H1 (cell line): Measurements from ENCODE around the gene PTPRR. TPM values are rescaled to one million over a fixed set of nuclear protein-coding genes. Genes with fewer than 3 reads are reported as not detected.
A peak's percentile ranks its signal among the peaks of the same experiment; 100 is the strongest.

Source experiments
- CTCF ChIA-PET: fragments of 300-600 bp; sonication (Branson Sonifier 250); formaldehyde crosslinking; loops from one replicate; lab custom pipeline; 2021; ENCODE audit not compliant: partially characterized antibody; lab: Charles Lee
- POLR2A ChIA-PET: fragments of 300-600 bp; sonication (Branson Sonifier 250); formaldehyde crosslinking; loops from one replicate; lab custom pipeline; 2021; ENCODE audit warnings: inconsistent platforms; ENCODE audit not compliant: partially characterized antibody; lab: Charles Lee
- DNase-seq, 2 experiments: peaks; one replicate each; pipeline versions ENCODE4 v3.0.0 to v3.0.0-alpha.2; 2010 to 2022; ENCODE audit warnings: low spot score in 2 of 2, low read depth in 1 of 2, mixed read lengths in 1 of 2
- FAIRE-seq: peaks from 2 replicates; lab custom pipeline; 2011; peaks lifted over from hg19 to GRCh38; lab: Jason Lieb, UNC
- H2AFZ ChIP-seq: 2 replicates; pipeline ENCODE4 v1.8.1; 2012; ENCODE audit warnings: low read length, inconsistent platforms
- H2AK5ac ChIP-seq: 2 replicates; pipeline ENCODE4 v1.6.1; 2013; ENCODE audit warnings: low read depth, low read length
- H2BK120ac ChIP-seq: replicated peaks from 2 replicates; pipeline ENCODE3; 2013; ENCODE audit warnings: low read depth, low read length, inconsistent platforms
- H2BK12ac ChIP-seq: 2 replicates; pipeline ENCODE4 v1.6.1; 2013; ENCODE audit warnings: low read depth, low read length
- H2BK15ac ChIP-seq: 2 replicates; pipeline ENCODE4 v1.6.1; 2013; ENCODE audit warnings: low read length
- H2BK20ac ChIP-seq: 2 replicates; pipeline ENCODE4 v1.6.1; 2013; ENCODE audit warnings: low read length
- H2BK5ac ChIP-seq: 2 replicates; pipeline ENCODE4 v1.6.1; 2013; ENCODE audit warnings: low read depth, low read length
- H3K14ac ChIP-seq: 2 replicates; pipeline ENCODE4 v1.6.1; 2013; ENCODE audit warnings: inconsistent platforms; ENCODE audit not compliant: insufficient read length
- H3K18ac ChIP-seq: 2 replicates; pipeline ENCODE4 v1.6.1; 2013; ENCODE audit warnings: low read length; ENCODE audit errors: extremely low read depth
- H3K23ac ChIP-seq: 2 replicates; pipeline ENCODE4 v1.6.1; 2013; ENCODE audit warnings: inconsistent platforms; ENCODE audit not compliant: insufficient read length
- H3K23me2 ChIP-seq: 2 replicates; pipeline ENCODE4 v1.6.1; 2013; ENCODE audit warnings: low read depth, low read length
- H3K27ac ChIP-seq: 2 replicates; pipeline ENCODE4 v1.6.1; 2011; ENCODE audit warnings: low read depth, low read length, inconsistent platforms
- H3K27me3 ChIP-seq, 4 experiments: replicated peaks in 1 of 4; 1 replicate in 1 of 4; 2 replicates in 3 of 4; pipeline versions ENCODE4 v1.6.1 to v1.8.1; 2011 to 2013; ENCODE audit warnings: low read length in 3 of 4, mild to moderate bottlenecking in 3 of 4, inconsistent platforms in 2 of 4, mixed read lengths in 2 of 4, moderate library complexity in 1 of 4; ENCODE audit not compliant: control insufficient read depth in 3 of 4, insufficient read depth in 3 of 4; ENCODE audit errors: extremely low read depth in 1 of 4
- H3K36me3 ChIP-seq, 4 experiments: 2 replicates each; pipeline versions ENCODE4 v1.6.1 to v1.8.1; 2011 to 2013; ENCODE audit warnings: mild to moderate bottlenecking in 4 of 4, low read length in 3 of 4, moderate library complexity in 2 of 4, control low read depth in 1 of 4, inconsistent platforms in 1 of 4; ENCODE audit not compliant: insufficient read depth in 4 of 4, control insufficient read depth in 2 of 4
- H3K4ac ChIP-seq: replicated peaks from 2 replicates; pipeline ENCODE3; 2013; ENCODE audit warnings: low read length, low read depth, mixed read lengths, inconsistent platforms; ENCODE audit not compliant: insufficient read length
- H3K4me1 ChIP-seq, 4 experiments: replicated peaks in 1 of 4; 1 replicate in 1 of 4; 2 replicates in 3 of 4; pipeline versions ENCODE4 v1.6.1 to v1.8.1; 2011 to 2013; ENCODE audit warnings: low read length in 3 of 4, inconsistent platforms in 2 of 4, mixed read lengths in 1 of 4; ENCODE audit not compliant: insufficient read depth in 4 of 4, control insufficient read depth in 3 of 4
- H3K4me2 ChIP-seq, 2 experiments: 2 replicates each; pipeline versions ENCODE4 v1.6.1 to v1.8.1; 2011 to 2013; ENCODE audit warnings: low read depth in 2 of 2, low read length in 2 of 2, control low read depth in 1 of 2, inconsistent platforms in 1 of 2, mild to moderate bottlenecking in 1 of 2; ENCODE audit not compliant: insufficient read depth in 1 of 2
- H3K4me3 ChIP-seq, 4 experiments: fragments of 200-600, 300-600 bp in 1 of 4; sonication (generic), shearing (Covaris generic), sonication (Bioruptor Twin) in 1 of 4; 2 replicates each; pipeline versions ENCODE4 v1.5.1 to v1.8.1; 2011 to 2016; ENCODE audit warnings: low read length in 4 of 4, low read depth in 3 of 4, control low read depth in 2 of 4, inconsistent platforms in 2 of 4, mild to moderate bottlenecking in 2 of 4, mixed read lengths in 1 of 4, moderate library complexity in 1 of 4; ENCODE audit not compliant: insufficient read depth in 2 of 4; ENCODE audit errors: extremely low read depth in 1 of 4
- H3K56ac ChIP-seq: replicated peaks from 2 replicates; pipeline ENCODE3; 2013; ENCODE audit warnings: low read depth, mild to moderate bottlenecking, mixed read lengths, low read length, inconsistent platforms; ENCODE audit not compliant: insufficient read length
- H3K79me1 ChIP-seq: 2 replicates; pipeline ENCODE4 v1.6.1; 2013; ENCODE audit warnings: low read depth, low read length, control low read depth
- H3K79me2 ChIP-seq, 2 experiments: 2 replicates each; pipeline versions ENCODE4 v1.6.1 to v1.8.1; 2012 to 2013; ENCODE audit warnings: low read length in 2 of 2, mild to moderate bottlenecking in 2 of 2, inconsistent platforms in 1 of 2; ENCODE audit not compliant: insufficient read depth in 2 of 2, control insufficient read depth in 1 of 2
- H3K9ac ChIP-seq, 4 experiments: replicated peaks in 1 of 4; 1 replicate in 1 of 4; 2 replicates in 3 of 4; pipeline versions ENCODE4 v1.6.1 to v1.8.1; 2011 to 2013; ENCODE audit warnings: low read depth in 3 of 4, low read length in 3 of 4, control low read depth in 2 of 4, mild to moderate bottlenecking in 2 of 4, moderate library complexity in 2 of 4, inconsistent platforms in 1 of 4; ENCODE audit errors: extremely low read depth in 1 of 4
- H3K9me3 ChIP-seq, 2 experiments: 2 replicates each; pipeline versions ENCODE4 v1.6.1 to v1.8.1; 2012 to 2013; ENCODE audit warnings: mild to moderate bottlenecking in 2 of 2, moderate library complexity in 2 of 2, control low read depth in 1 of 2, inconsistent platforms in 1 of 2, low read depth in 1 of 2, low read length in 1 of 2, mixed read lengths in 1 of 2; ENCODE audit not compliant: insufficient read depth in 2 of 2
- H4K20me1 ChIP-seq, 2 experiments: replicated peaks in 1 of 2; 2 replicates each; pipeline versions ENCODE3 to v1.8.1; 2011 to 2013; ENCODE audit warnings: inconsistent platforms in 2 of 2, low read length in 2 of 2, mild to moderate bottlenecking in 1 of 2; ENCODE audit not compliant: insufficient read depth in 2 of 2, control insufficient read depth in 1 of 2
- H4K5ac ChIP-seq: 2 replicates; pipeline ENCODE4 v1.6.1; 2013; ENCODE audit warnings: low read length, low read depth, mixed read lengths, inconsistent platforms; ENCODE audit not compliant: insufficient read length
- H4K8ac ChIP-seq: 2 replicates; pipeline ENCODE4 v1.8.0; 2013; ENCODE audit warnings: mild to moderate bottlenecking, moderate library complexity, low read length, inconsistent platforms; ENCODE audit not compliant: insufficient read depth; ENCODE audit errors: extremely low read depth
- H4K91ac ChIP-seq: replicated peaks from 2 replicates; pipeline ENCODE3; 2013; ENCODE audit warnings: low read length, mixed read lengths, inconsistent platforms; ENCODE audit not compliant: insufficient read length
- ATF2 ChIP-seq: IDR thresholded peaks from 2 replicates; pipeline ENCODE4 v1.6.1; 2012; ENCODE audit warnings: low read length, inconsistent platforms
- CHD2 ChIP-seq: IDR thresholded peaks from 2 replicates; pipeline ENCODE4 v1.6.1; 2012; ENCODE audit warnings: low read length, improper control_type of control experiment
- EP300 ChIP-seq, 2 experiments: IDR thresholded peaks; 1 replicate in 1 of 2; 2 replicates in 1 of 2; pipeline ENCODE4 v1.6.1; 2011 to 2012; ENCODE audit warnings: low read depth in 2 of 2, low read length in 2 of 2, mild to moderate bottlenecking in 2 of 2, borderline replicate concordance in 1 of 2, inconsistent platforms in 1 of 2, moderate library complexity in 1 of 2
- FOSL1 ChIP-seq: IDR thresholded peaks from 2 replicates; pipeline ENCODE4 v1.6.1; 2011; ENCODE audit warnings: mild to moderate bottlenecking, low read depth, low read length, moderate library complexity; ENCODE audit not compliant: insufficient read depth
- GABPA ChIP-seq: IDR thresholded peaks from 2 replicates; pipeline ENCODE4 v1.6.1; 2011; ENCODE audit warnings: mild to moderate bottlenecking, low read length, moderate library complexity, borderline replicate concordance; ENCODE audit not compliant: insufficient read depth
- POU5F1 ChIP-seq: IDR thresholded peaks from 2 replicates; pipeline ENCODE4 v1.6.1; 2011; ENCODE audit warnings: low read depth, mild to moderate bottlenecking, low read length, moderate library complexity
- SAP30 ChIP-seq: fragments of 300-600 bp; sonication (generic); IDR thresholded peaks from 2 replicates; pipeline ENCODE4 v1.7.1; 2012; ENCODE audit warnings: low read length, moderate library complexity, mild to moderate bottlenecking, inconsistent platforms; ENCODE audit not compliant: insufficient read depth, insufficient replicate concordance
- SIX5 ChIP-seq: IDR thresholded peaks from 2 replicates; pipeline ENCODE4 v1.6.1; 2011; ENCODE audit warnings: mild to moderate bottlenecking, low read depth, low read length
- TCF12 ChIP-seq: IDR thresholded peaks from 2 replicates; pipeline ENCODE4 v1.6.1; 2011; ENCODE audit warnings: low read depth, mild to moderate bottlenecking, low read length
- USF2 ChIP-seq: IDR thresholded peaks from 2 replicates; pipeline ENCODE4 v1.6.1; 2011; ENCODE audit warnings: low read length, improper control_type of control experiment
- YY1 ChIP-seq: IDR thresholded peaks from 2 replicates; pipeline ENCODE4 v1.6.1; 2011; ENCODE audit warnings: low read depth, mild to moderate bottlenecking, low read length
- WGBS, 2 experiments: shearing (Covaris generic) in 1 of 2; methylation state at CpG; one replicate each; pipeline versions ENCODE4 v1.1.6 to v1.1.7; 2013 to 2015; ENCODE audit warnings: low lambda C conversion rate in 2 of 2, mixed read lengths in 2 of 2, inconsistent platforms in 1 of 2, low coverage in 1 of 2, missing lambda C conversion rate in 1 of 2; ENCODE audit not compliant: insufficient replicate concordance in 2 of 2, insufficient coverage in 1 of 2, insufficient read length in 1 of 2; ENCODE audit errors: extremely low coverage in 1 of 2, missing lambda C conversion rate in 1 of 2; 5-methylcytosine and 5-hydroxymethylcytosine counted together
- polyA plus RNA-seq, 7 experiments: library from polyadenylated mRNA; depleted of rRNA in 3 of 7; stranded (reverse) in 5 of 7; unstranded in 2 of 7; fragments of >200 nt in 5 of 7; fragments of 200-250 nt in 2 of 7; gene quantifications; 1 replicate in 5 of 7; 2 replicates in 1 of 7; 4 replicates in 1 of 7; pipeline versions ENCODE4 v1.2.1 to v1.2.3, GENCODE V29; 2011 to 2013; ENCODE audit warnings: missing spikeins in 2 of 7, mixed read lengths in 2 of 7
- total RNA-seq: library from RNA; stranded (reverse); fragmentation: NEBNext Ultra II Directional; extraction: Animal tissue kit (Norgen Biotek cat#: 25700); gene quantifications from 2 replicates; pipeline ENCODE4 v1.2.1, GENCODE V29; 2021

The PTPRR gene
- total and polyA plus RNA-seq, 2 of the 8 experiments (the other 6 are each of a cell fraction or from before 2014, with no cell fraction given) = 0.07 to 0.35 TPM

GRCh38 chr12:70663838-70664237 lies 256.7 kb downstream of the PTPRR start:
- no peak overlapping the region for H3K27ac ChIP-seq
- TF ChIP-seq ATF2 (no peak), SAP30 (no peak), USF2 (no peak), YY1 (no peak), POU5F1 (no peak), GABPA (no peak), SIX5 (no peak), TCF12 (no peak), CHD2 (no peak), EP300 (IDR thresholded peaks at IDR 0.05; ENCODE audit: borderline replicate concordance in 1 of 2, low read depth in 2 of 2, low read length in 2 of 2) (no peak), FOSL1 (no peak)

More at GRCh38 chr12:70663838-70664237, 256.7 kb downstream of the PTPRR start:
- ChIA-PET POLR2A (no interaction called here), CTCF (interaction anchor here (1.8 kb wide), 1 partner anchor 729 kb away, joined by 6 read pairs; no protein-coding TSS in a partner anchor)
- Histone ChIP-seq H3K23ac (no peak overlapping the region), H4K5ac (no peak overlapping the region), H3K36me3 (no peaks in the 10 kb centered on the region), H3K4ac (no peak overlapping the region), H3K4me3 (peak overlapping the region in 1 of 4 experiments; percentile 45; a peak in 2 of 8 replicates), H3K4me2 (peak overlapping the region; percentile 28 to 45; a peak in 3 of 4 replicates), H3K4me1 (peaks cover 0 to 8% (median 7%) of the 10 kb centered on the region in 4 experiments; a peak in 5 of 7 replicates), H3K79me1 (no peaks in the 10 kb centered on the region), H2BK5ac (peak overlapping the region; percentile 0; the same call in 1 of the 2 replicates), H3K14ac (no peak overlapping the region), H2BK12ac (no peak overlapping the region), H3K27me3 (no peaks in the 10 kb centered on the region), H2AK5ac (no peak overlapping the region), H3K79me2 (no peaks in the 10 kb centered on the region), H2BK120ac (no peak overlapping the region), H4K20me1 (no peaks in the 10 kb centered on the region), H2BK15ac (no peak overlapping the region), H3K18ac (no peak overlapping the region), H4K91ac (no peak overlapping the region), H3K23me2 (no peaks in the 10 kb centered on the region), H3K9me3 (no peaks in the 10 kb centered on the region), H3K56ac (no peak overlapping the region), H2BK20ac (no peak overlapping the region), H4K8ac (no peak overlapping the region), H2AFZ (no peak overlapping the region), H3K9ac (no peak overlapping the region)
- no peak for DNase-seq
- 11% methylated on average over 1 of the region's 1 CpG; no CpG with 5 or more reads in 1 of the 2 experiments for WGBS, 2 experiments
- FAIRE-seq = no peak
